Kidney epithelial cell (primary cell): Measurements from ENCODE around the gene TMEM222. TPM values are rescaled to one million over a fixed set of nuclear protein-coding genes. Genes with fewer than 3 reads are reported as not detected.
"Not testable (repeated sequence)": the region's sequence is repeated elsewhere in the genome, so short reads cannot be mapped to it uniquely, and the experiment has no call there.

Experiments
- DNase-seq: peaks from one replicate; pipeline ENCODE4 v3.0.0-alpha.2; 2010; ENCODE audit warnings: low read depth
- H3K27me3 ChIP-seq: 2 replicates; pipeline ENCODE4 v1.6.0; 2011; ENCODE audit warnings: low read length; ENCODE audit not compliant: control insufficient read depth, insufficient read depth
- H3K36me3 ChIP-seq: 2 replicates; pipeline ENCODE4 v1.5.1; 2011; ENCODE audit warnings: low read length; ENCODE audit not compliant: control insufficient read depth, insufficient read depth
- H3K4me3 ChIP-seq: 2 replicates; pipeline ENCODE4 v1.5.1; 2011; ENCODE audit warnings: low read depth, mild to moderate bottlenecking, control low read depth, low read length
- total RNA-seq: library from RNA; depleted of rRNA; stranded (reverse); fragments of >200 nt; gene quantifications from 2 replicates; pipeline ENCODE4 v1.2.3, GENCODE V29; 2015
- TF ChIP-seq, protein P1 (sequence below): IDR thresholded peaks from 2 replicates; pipeline ENCODE4 v1.5.1; 2011; ENCODE audit warnings: mild to moderate bottlenecking, moderate library complexity, low read length, control low read depth, inconsistent platforms; ENCODE audit not compliant: insufficient read depth, poor library complexity, severe bottlenecking

TMEM222 gene
- total RNA-seq, 1 donor from 2014 or later, result 27.5 TPM

- DNase-seq, result no peak
- TF ChIP-seq, protein P1, sequence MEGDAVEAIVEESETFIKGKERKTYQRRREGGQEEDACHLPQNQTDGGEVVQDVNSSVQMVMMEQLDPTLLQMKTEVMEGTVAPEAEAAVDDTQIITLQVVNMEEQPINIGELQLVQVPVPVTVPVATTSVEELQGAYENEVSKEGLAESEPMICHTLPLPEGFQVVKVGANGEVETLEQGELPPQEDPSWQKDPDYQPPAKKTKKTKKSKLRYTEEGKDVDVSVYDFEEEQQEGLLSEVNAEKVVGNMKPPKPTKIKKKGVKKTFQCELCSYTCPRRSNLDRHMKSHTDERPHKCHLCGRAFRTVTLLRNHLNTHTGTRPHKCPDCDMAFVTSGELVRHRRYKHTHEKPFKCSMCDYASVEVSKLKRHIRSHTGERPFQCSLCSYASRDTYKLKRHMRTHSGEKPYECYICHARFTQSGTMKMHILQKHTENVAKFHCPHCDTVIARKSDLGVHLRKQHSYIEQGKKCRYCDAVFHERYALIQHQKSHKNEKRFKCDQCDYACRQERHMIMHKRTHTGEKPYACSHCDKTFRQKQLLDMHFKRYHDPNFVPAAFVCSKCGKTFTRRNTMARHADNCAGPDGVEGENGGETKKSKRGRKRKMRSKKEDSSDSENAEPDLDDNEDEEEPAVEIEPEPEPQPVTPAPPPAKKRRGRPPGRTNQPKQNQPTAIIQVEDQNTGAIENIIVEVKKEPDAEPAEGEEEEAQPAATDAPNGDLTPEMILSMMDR, result no peak
- Histone ChIP-seq H3K4me3 (no peak overlapping the region), H3K36me3 (no peaks in the 10 kb centered on the region), H3K27me3 (peaks cover 18% of the 10 kb centered on the region)
Measured at GRCh38 chr1:27380766-27381733, 59.1 kb downstream of the TMEM222 start.

DNA sequence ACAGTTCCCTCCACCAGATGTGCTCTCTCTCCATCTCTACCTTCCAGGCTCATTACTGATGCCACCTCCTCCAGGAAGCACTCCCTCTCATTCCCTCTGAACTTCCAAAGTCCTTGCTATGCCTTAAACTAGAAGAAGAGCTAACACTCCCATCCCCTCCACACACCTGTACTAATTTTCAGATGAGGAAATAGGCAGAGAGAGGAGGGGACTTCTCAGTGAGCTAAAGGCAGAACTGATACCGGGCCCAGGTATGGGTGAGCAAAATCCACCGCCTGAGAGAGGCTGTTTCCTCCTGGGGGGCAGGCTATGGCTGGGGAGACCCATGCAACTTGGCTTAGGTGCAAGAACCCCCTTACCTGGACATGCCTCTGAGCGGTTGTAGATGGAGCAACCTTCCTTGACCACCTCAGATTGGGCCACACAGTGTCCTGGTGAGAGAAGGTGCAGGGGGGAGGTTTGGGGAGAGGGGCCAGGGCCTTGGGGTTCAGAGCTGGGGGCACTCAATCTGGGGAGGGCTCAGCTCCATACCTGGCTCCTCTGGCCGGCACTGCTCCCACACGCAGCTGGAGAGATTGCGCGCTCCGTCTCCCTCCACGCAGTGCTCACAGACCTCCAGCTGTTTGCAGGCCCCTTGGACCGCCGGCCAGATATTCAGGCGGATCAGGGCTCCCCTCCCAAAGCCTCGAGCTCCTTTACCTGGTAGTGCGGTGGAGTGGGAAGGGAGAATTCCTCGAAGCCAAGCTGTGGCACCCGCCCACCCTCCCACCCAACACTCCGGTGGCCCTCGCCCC, 60.2 kb downstream of the TMEM222 start:
- TF ChIP-seq, protein P1, result no peak
- H3K4me3 ChIP-seq, result no peak overlapping the region
- no peak for DNase-seq

DNA sequence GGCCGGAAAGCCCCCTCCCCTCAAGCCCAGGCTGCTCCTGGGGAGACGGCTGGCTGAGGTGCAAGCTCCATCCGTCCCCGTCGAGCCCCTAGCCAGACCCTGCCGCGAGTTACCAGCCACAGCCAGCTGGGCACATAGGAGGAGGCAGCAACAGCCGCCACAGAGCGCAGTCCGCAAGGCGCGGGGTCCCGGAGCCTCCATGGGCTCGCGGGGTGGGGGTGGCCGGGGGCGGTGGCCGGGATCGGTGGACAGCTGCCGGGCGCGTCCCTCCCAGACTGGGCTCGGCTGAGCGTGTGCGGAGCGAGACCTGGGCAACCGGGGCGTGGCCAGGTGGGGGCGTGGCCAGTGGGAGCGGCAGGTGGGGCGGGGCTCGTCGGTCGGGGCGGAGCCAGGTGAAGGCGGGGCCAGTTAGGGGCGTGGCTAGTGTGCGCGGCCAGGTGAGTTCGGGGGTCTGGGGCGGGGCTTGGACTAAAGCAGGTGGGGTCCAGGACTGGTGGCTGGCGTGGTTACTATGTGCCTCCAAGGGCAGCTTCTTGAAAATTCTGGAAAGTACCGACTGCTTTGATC, 61.2 kb downstream of the TMEM222 start, which contains the start of gene CD164L2:
TSS of gene CD164L2 (minus strand) at position 295 of the 567 bp plus-strand sequence. CDS start at position 201, 94 bp downstream.
- Histone ChIP-seq H3K36me3 (no peaks in the 10 kb centered on the region), H3K27me3 (peaks cover 18% of the 10 kb centered on the region), H3K4me3 (no peak within 1 kb of the TSS)
- TF ChIP-seq, protein P1, result no peak
- DNase-seq, result no peak

More for the DNA sequence above, 60.2 kb downstream of the TMEM222 start:
- no peaks in the 10 kb centered on the region for H3K36me3 ChIP-seq
- peaks cover 18% of the 10 kb centered on the region for H3K27me3 ChIP-seq

DNA sequence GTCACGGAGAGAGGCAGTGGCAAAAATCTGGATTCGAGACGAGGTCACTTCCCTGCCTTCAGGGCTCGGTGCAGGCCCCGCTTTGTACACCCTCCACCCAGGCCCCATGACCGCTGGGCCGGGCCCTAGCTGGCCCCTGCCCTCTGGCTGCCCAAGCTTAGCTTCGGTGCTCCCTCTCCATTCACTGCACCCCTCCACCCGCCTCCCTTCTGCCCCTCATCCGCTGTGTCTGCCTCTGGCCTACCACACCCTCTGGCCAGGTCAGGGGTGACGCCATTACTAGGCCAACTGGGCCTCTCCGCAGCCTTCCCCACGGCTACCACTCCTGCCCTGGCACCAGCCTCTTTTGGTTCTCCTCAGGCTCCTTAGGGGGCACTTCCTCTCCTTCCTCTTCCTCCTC, 61.7 kb downstream of the TMEM222 start:
- no peak for DNase-seq
- Histone ChIP-seq H3K27me3 (peaks cover 18% of the 10 kb centered on the region), H3K4me3 (no peak overlapping the region), H3K36me3 (no peaks in the 10 kb centered on the region)
- TF ChIP-seq, protein P1, result no peak

- peaks cover 18% of the 10 kb centered on the region for H3K27me3 ChIP-seq
- not testable (repeated sequence) for DNase-seq, H3K4me3 ChIP-seq, H3K36me3 ChIP-seq
Measured at GRCh38 chr1:27384797-27385196, 62.8 kb downstream of the TMEM222 start.

Other genes starting within 250 kb of the TMEM222 start
- 37.7 and 57.1 TPM in 2 replicates for gene SLC9A1, start 167.0 kb upstream of the TMEM222 start, total RNA-seq
- gene WDTC1, start 87.5 kb upstream of the TMEM222 start, total RNA-seq, result 28.6 and 38.7 TPM in 2 replicates
- 40.3 and 47.2 TPM in 2 replicates for gene SYTL1, start 19.9 kb downstream of the TMEM222 start, total RNA-seq
- 8.6 and 12.0 TPM in 2 replicates for gene MAP3K6, start 44.8 kb downstream of the TMEM222 start, total RNA-seq
- gene FCN3, start 52.7 kb downstream of the TMEM222 start, total RNA-seq, result 0.14 TPM in 1 of 2 replicates, not detected in the other
- 0.29 TPM in 1 of 2 replicates, not detected in the other for gene CD164L2, start 61.2 kb downstream of the TMEM222 start, total RNA-seq
- 0.27 and 1.6 TPM in 2 replicates for gene GPR3, start 70.5 kb downstream of the TMEM222 start, total RNA-seq
- 52.4 and 56.3 TPM in 2 replicates for gene WASF2, start 168.0 kb downstream of the TMEM222 start, total RNA-seq